Keratinocyte (primary cell): ENCODE results near the gene CHSY3. TPM values are rescaled to one million over a fixed set of nuclear protein-coding genes. Genes with fewer than 3 reads are reported as not detected.

Source experiments
- DNase-seq: peaks from one replicate; pipeline ENCODE4 v3.0.0-alpha.2; 2011; ENCODE audit warnings: low read depth, missing footprints, low spot score
- FAIRE-seq: peaks from 2 replicates; lab custom pipeline; 2011; peaks lifted over from hg19 to GRCh38; lab: Jason Lieb, UNC
- H2AFZ ChIP-seq: 2 replicates; pipeline ENCODE4 v1.6.0; 2012; ENCODE audit warnings: low read length, control low read depth, inconsistent platforms; ENCODE audit not compliant: control insufficient read depth
- H3K27ac ChIP-seq: 2 replicates; pipeline ENCODE4 v1.5.1; 2011; ENCODE audit warnings: low read length; ENCODE audit not compliant: control insufficient read depth, insufficient read depth
- H3K27me3 ChIP-seq: 3 replicates; pipeline ENCODE4 v1.6.0; 2011; ENCODE audit warnings: low read length; ENCODE audit not compliant: control insufficient read depth, insufficient read depth; ENCODE audit errors: extremely low read depth
- H3K36me3 ChIP-seq, 2 experiments: 2 replicates in 1 of 2; 3 replicates in 1 of 2; pipeline ENCODE4 v1.5.1; 2011; ENCODE audit warnings: low read length in 2 of 2, mild to moderate bottlenecking in 1 of 2; ENCODE audit not compliant: control insufficient read depth in 2 of 2, insufficient read depth in 2 of 2; ENCODE audit errors: extremely low read depth in 1 of 2
- H3K4me1 ChIP-seq: 3 replicates; pipeline ENCODE4 v1.5.1; 2011; ENCODE audit warnings: low read length; ENCODE audit not compliant: control insufficient read depth, insufficient read depth; ENCODE audit errors: extremely low read depth
- H3K4me2 ChIP-seq: 3 replicates; pipeline ENCODE4 v1.6.0; 2011; ENCODE audit warnings: low read depth, low read length; ENCODE audit not compliant: control insufficient read depth, insufficient read depth; ENCODE audit errors: extremely low read depth
- H3K4me3 ChIP-seq, 3 experiments: fragments of 200-600 bp in 1 of 3; sonication (generic) in 1 of 3; 2 replicates in 2 of 3; 3 replicates in 1 of 3; pipeline ENCODE4 v1.5.1; 2011 to 2016; ENCODE audit warnings: low read length in 3 of 3, mild to moderate bottlenecking in 3 of 3, control low read depth in 2 of 3, inconsistent platforms in 1 of 3, low read depth in 1 of 3, mixed read lengths in 1 of 3, mixed run types in 1 of 3, moderate library complexity in 1 of 3; ENCODE audit not compliant: control insufficient read depth in 2 of 3, insufficient read depth in 2 of 3; ENCODE audit errors: extremely low read depth in 1 of 3
- H3K79me2 ChIP-seq: 2 replicates; pipeline ENCODE4 v1.6.0; 2012; ENCODE audit warnings: low read length; ENCODE audit not compliant: control insufficient read depth, insufficient read depth
- H3K9ac ChIP-seq: 3 replicates; pipeline ENCODE4 v1.6.0; 2011; ENCODE audit warnings: low read length; ENCODE audit not compliant: control insufficient read depth, insufficient read depth; ENCODE audit errors: extremely low read depth
- H3K9me1 ChIP-seq: 3 replicates; pipeline ENCODE4 v1.6.0; 2011; ENCODE audit warnings: low read length; ENCODE audit not compliant: control insufficient read depth, insufficient read depth; ENCODE audit errors: extremely low read depth
- H3K9me3 ChIP-seq: 2 replicates; pipeline ENCODE4 v1.5.1; 2012; ENCODE audit warnings: low read depth, low read length; ENCODE audit not compliant: control insufficient read depth
- H4K20me1 ChIP-seq: 3 replicates; pipeline ENCODE4 v1.6.0; 2011; ENCODE audit warnings: low read length; ENCODE audit not compliant: control insufficient read depth, insufficient read depth; ENCODE audit errors: extremely low read depth
- EZH2 ChIP-seq: IDR thresholded peaks from one replicate; pipeline ENCODE4 v1.6.1; 2012; ENCODE audit warnings: inconsistent platforms, mild to moderate bottlenecking, low read length, moderate library complexity
- dilution Hi-C: fragments of 300-500 bp; cut with MboI; formaldehyde crosslinking; loops from one replicate; pipeline ENCODE4 v1.7.0; 2020; ENCODE audit warnings: low sequenced_read_pairs; ENCODE audit not compliant: extremely low pct_ligation_motif_present
- polyA plus RNA-seq, 5 experiments: library from polyadenylated mRNA; depleted of rRNA in 3 of 5; stranded (reverse) in 3 of 5; stranded (forward) in 1 of 5; unstranded in 1 of 5; fragments of >200 nt; gene quantifications; 1 replicate in 1 of 5; 2 replicates in 3 of 5; 3 replicates in 1 of 5; pipeline versions ENCODE4 v1.2.1 to v1.2.3, GENCODE V29; 2011 to 2012; ENCODE audit warnings: missing spikeins in 2 of 5, low read depth in 1 of 5, low replicate concordance in 1 of 5
- TF ChIP-seq, protein P1 (sequence below), 3 experiments: IDR thresholded peaks in 1 of 3; conservative IDR thresholded peaks in 1 of 3; optimal IDR thresholded peaks in 1 of 3; 2 replicates in 2 of 3; 3 replicates in 1 of 3; pipeline versions ENCODE3 to v1.5.1; 2011; ENCODE audit warnings: low read length in 3 of 3, mild to moderate bottlenecking in 3 of 3, moderate library complexity in 2 of 3, control low read depth in 1 of 3, inconsistent platforms in 1 of 3; ENCODE audit not compliant: insufficient read depth in 2 of 3; ENCODE audit errors: extremely low read depth in 1 of 3

Gene CHSY3
- polyA plus RNA-seq, 1 donor (not counting 4 experiments of a cell fraction or from before 2014, with no cell fraction given) = 0.47 TPM

DNA sequence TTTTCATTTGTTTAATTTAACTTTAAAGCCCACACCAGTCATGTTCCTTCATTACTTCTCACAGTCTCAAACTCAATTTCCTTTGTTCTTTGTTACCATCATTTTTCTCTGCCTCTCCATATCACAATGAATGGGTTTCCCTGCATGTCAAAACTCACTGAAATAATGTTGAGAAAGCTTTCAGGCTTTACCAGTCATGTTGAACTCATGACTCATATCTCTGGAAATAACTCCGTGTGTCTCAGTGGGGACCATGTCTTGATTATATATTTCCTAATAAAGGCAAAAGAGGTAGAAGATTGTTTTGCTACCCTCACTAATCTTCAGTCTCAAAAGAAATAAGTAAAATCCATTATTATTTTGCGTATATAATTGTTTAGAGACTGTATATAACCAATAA is 231.2 kb downstream of the CHSY3 start:
- DNase-seq = no peak
- H3K27ac ChIP-seq = no peak overlapping the region

DNA sequence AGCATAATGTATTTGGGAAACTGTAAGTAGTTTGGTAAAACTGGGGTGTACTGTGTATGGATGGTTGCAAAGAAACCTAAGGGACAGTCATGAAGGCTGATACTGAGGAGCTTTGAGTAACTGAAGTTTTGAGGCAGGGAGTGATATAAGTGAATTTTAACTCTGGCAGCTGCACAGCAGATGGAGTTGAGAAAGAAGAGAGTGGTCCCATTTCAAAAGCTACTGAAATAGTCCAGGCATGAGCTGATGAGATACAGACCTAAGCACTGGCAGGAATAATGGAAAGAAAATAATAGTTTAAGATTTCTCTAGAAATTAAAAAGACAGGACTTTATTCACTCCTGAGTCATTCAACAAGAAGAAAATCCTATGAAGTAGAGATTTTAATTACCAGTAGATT is 232.0 kb downstream of the CHSY3 start:
- DNase-seq = no peak
- Histone ChIP-seq H3K36me3 (no peaks in the 10 kb centered on the region), H3K9me1 (no peaks in the 10 kb centered on the region), H4K20me1 (no peaks in the 10 kb centered on the region), H3K27me3 (no peaks in the 10 kb centered on the region), H3K9ac (no peak overlapping the region), H3K4me3 (no peak overlapping the region), H3K9me3 (no peaks in the 10 kb centered on the region), H3K4me2 (no peak overlapping the region), H3K4me1 (peaks cover 12% of the 10 kb centered on the region), H2AFZ (no peak overlapping the region), H3K27ac (no peak overlapping the region), H3K79me2 (no peaks in the 10 kb centered on the region)
- no peak for TF ChIP-seq EZH2
- dilution Hi-C loops = no loop called here
- FAIRE-seq = no peak

More for the DNA sequence above, 231.2 kb downstream of the CHSY3 start:
- Histone ChIP-seq H3K4me2 (no peak overlapping the region), H3K36me3 (no peaks in the 10 kb centered on the region), H3K27me3 (no peaks in the 10 kb centered on the region), H2AFZ (no peak overlapping the region), H3K4me3 (no peak overlapping the region), H3K79me2 (no peaks in the 10 kb centered on the region), H3K9ac (no peak overlapping the region), H3K4me1 (peaks cover 12% of the 10 kb centered on the region), H4K20me1 (no peaks in the 10 kb centered on the region), H3K9me3 (no peaks in the 10 kb centered on the region), H3K9me1 (no peaks in the 10 kb centered on the region)
- TF ChIP-seq, protein P1, sequence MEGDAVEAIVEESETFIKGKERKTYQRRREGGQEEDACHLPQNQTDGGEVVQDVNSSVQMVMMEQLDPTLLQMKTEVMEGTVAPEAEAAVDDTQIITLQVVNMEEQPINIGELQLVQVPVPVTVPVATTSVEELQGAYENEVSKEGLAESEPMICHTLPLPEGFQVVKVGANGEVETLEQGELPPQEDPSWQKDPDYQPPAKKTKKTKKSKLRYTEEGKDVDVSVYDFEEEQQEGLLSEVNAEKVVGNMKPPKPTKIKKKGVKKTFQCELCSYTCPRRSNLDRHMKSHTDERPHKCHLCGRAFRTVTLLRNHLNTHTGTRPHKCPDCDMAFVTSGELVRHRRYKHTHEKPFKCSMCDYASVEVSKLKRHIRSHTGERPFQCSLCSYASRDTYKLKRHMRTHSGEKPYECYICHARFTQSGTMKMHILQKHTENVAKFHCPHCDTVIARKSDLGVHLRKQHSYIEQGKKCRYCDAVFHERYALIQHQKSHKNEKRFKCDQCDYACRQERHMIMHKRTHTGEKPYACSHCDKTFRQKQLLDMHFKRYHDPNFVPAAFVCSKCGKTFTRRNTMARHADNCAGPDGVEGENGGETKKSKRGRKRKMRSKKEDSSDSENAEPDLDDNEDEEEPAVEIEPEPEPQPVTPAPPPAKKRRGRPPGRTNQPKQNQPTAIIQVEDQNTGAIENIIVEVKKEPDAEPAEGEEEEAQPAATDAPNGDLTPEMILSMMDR (optimal IDR thresholded peaks at IDR 0.05 in 1 of 3, IDR thresholded peaks at IDR 0.05 in 1 of 3, conservative IDR thresholded peaks at IDR 0.05 in 1 of 3; ENCODE audit: extremely low read depth in 1 of 3, insufficient read depth in 2 of 3, low read length in 3 of 3) = no peak
- TF ChIP-seq EZH2 = no peak
- dilution Hi-C loops = no loop called here
- no peak for FAIRE-seq

DNA sequence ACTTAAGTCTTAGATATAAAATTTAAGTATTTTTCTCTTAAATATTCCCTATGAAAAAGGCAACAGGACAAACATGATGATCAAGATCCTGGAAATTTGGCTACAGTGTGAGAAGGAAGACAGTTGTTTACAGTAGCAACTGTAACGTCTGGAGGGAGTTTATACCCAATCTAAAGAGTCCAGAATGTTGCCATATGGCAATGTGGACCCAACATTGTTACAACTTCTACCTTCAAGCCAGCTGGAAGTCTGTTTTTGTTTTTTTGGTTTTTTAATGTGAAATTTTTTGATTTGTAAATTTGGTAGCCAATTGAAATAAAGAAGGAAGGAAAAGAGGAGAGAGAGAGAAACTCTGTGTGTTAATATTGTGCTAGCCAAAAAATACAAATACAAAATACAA is 233.4 kb downstream of the CHSY3 start:
- TF ChIP-seq, protein P1 (optimal IDR thresholded peaks at IDR 0.05 in 1 of 3, IDR thresholded peaks at IDR 0.05 in 1 of 3, conservative IDR thresholded peaks at IDR 0.05 in 1 of 3; ENCODE audit: extremely low read depth in 1 of 3, insufficient read depth in 2 of 3, low read length in 3 of 3) = no peak
- TF ChIP-seq EZH2 = no peak
- Histone ChIP-seq H3K4me1 (peaks cover 12% of the 10 kb centered on the region), H3K4me3 (no peak overlapping the region), H3K79me2 (no peaks in the 10 kb centered on the region), H4K20me1 (no peaks in the 10 kb centered on the region), H2AFZ (no peak overlapping the region), H3K9me3 (no peaks in the 10 kb centered on the region), H3K27me3 (no peaks in the 10 kb centered on the region), H3K36me3 (no peaks in the 10 kb centered on the region), H3K9ac (no peak overlapping the region), H3K9me1 (no peaks in the 10 kb centered on the region), H3K27ac (no peak overlapping the region), H3K4me2 (no peak overlapping the region)
- dilution Hi-C loops = no loop called here
- FAIRE-seq (no peak), DNase-seq (no peak)
